ENCODE results near the gene PDSS2.
"Not testable (repeated sequence)": the region's sequence is repeated elsewhere in the genome, so short reads cannot be mapped to it uniquely, and the experiment has no call there.

Gene PDSS2

GRCh38 chr6:107475360-107475759 is 16.0 kb upstream of the PDSS2 start:
- DNase-seq (ENCODE audit: extremely low read depth in 1 of 2, low read depth in 1 of 2), result not testable (repeated sequence)

GRCh38 chr6:107473660-107474059 is 14.3 kb upstream of the PDSS2 start:
- DNase-seq (ENCODE audit: extremely low read depth in 1 of 2, low read depth in 1 of 2), result no peak

GRCh38 chr6:107470364-107470763 is 11.0 kb upstream of the PDSS2 start:
- no peak for DNase-seq (ENCODE audit: extremely low read depth in 1 of 2, low read depth in 1 of 2)

GRCh38 chr6:107466062-107466461 is 6.7 kb upstream of the PDSS2 start:
- DNase-seq (ENCODE audit: extremely low read depth in 1 of 2, low read depth in 1 of 2), result no peak

GRCh38 chr6:107460083-107460631 is 793 bp upstream of the PDSS2 start:
- DNase-seq (ENCODE audit: extremely low read depth in 1 of 2, low read depth in 1 of 2), result no peak

GRCh38 chr6:107458672-107459282 is 587 bp downstream of the PDSS2 start:
- peak; percentile 3 to 4 for DNase-seq (ENCODE audit: extremely low read depth in 1 of 2, low read depth in 1 of 2)

- no peak for DNase-seq (ENCODE audit: extremely low read depth in 1 of 2, low read depth in 1 of 2)
Measured at GRCh38 chr6:107448776-107449175, 10.6 kb downstream of the PDSS2 start.

- no peak for DNase-seq (ENCODE audit: extremely low read depth in 1 of 2, low read depth in 1 of 2)
Measured at GRCh38 chr6:107447663-107448216, 11.6 kb downstream of the PDSS2 start.

- DNase-seq (ENCODE audit: extremely low read depth in 1 of 2, low read depth in 1 of 2), result no peak
Measured at GRCh38 chr6:107444277-107444676, 15.1 kb downstream of the PDSS2 start.

- DNase-seq (ENCODE audit: extremely low read depth in 1 of 2, low read depth in 1 of 2), result no peak
Measured at GRCh38 chr6:107443608-107444267, 15.6 kb downstream of the PDSS2 start.

GRCh38 chr6:107442938-107443607 is 16.3 kb downstream of the PDSS2 start:
- DNase-seq (ENCODE audit: extremely low read depth in 1 of 2, low read depth in 1 of 2), result no peak

GRCh38 chr6:107441682-107442081 is 17.7 kb downstream of the PDSS2 start:
- DNase-seq (ENCODE audit: extremely low read depth in 1 of 2, low read depth in 1 of 2), result no peak

GRCh38 chr6:107440936-107441335 is 18.4 kb downstream of the PDSS2 start:
- no peak for DNase-seq (ENCODE audit: extremely low read depth in 1 of 2, low read depth in 1 of 2)

- DNase-seq (ENCODE audit: extremely low read depth in 1 of 2, low read depth in 1 of 2), result no peak
Measured at GRCh38 chr6:107439406-107439805, 20.0 kb downstream of the PDSS2 start.

GRCh38 chr6:107437691-107438090 is 21.7 kb downstream of the PDSS2 start:
- no peak for DNase-seq (ENCODE audit: extremely low read depth in 1 of 2, low read depth in 1 of 2)

- no peak for DNase-seq (ENCODE audit: extremely low read depth in 1 of 2, low read depth in 1 of 2)
Measured at GRCh38 chr6:107436881-107437280, 22.5 kb downstream of the PDSS2 start.

- DNase-seq (ENCODE audit: extremely low read depth in 1 of 2, low read depth in 1 of 2), result no peak
Measured at GRCh38 chr6:107435798-107436197, 23.6 kb downstream of the PDSS2 start.

- DNase-seq (ENCODE audit: extremely low read depth in 1 of 2, low read depth in 1 of 2), result no peak
Measured at GRCh38 chr6:107434812-107435211, 24.6 kb downstream of the PDSS2 start.

GRCh38 chr6:107425951-107426350 is 33.4 kb downstream of the PDSS2 start:
- not testable (repeated sequence) for DNase-seq (ENCODE audit: extremely low read depth in 1 of 2, low read depth in 1 of 2)

GRCh38 chr6:107423474-107423990 is 35.8 kb downstream of the PDSS2 start:
- DNase-seq (ENCODE audit: extremely low read depth in 1 of 2, low read depth in 1 of 2), result no peak

- DNase-seq (ENCODE audit: extremely low read depth in 1 of 2, low read depth in 1 of 2), result no peak
Measured at GRCh38 chr6:107421696-107422256, 37.6 kb downstream of the PDSS2 start.
